BJ (cell line): Measurements from ENCODE around the gene TBXT. TPM values are rescaled to one million over a fixed set of nuclear protein-coding genes. Genes with fewer than 3 reads are reported as not detected.
"Not testable (repeated sequence)": the region's sequence is repeated elsewhere in the genome, so short reads cannot be mapped to it uniquely, and the experiment has no call there.

Source experiments
- CTCF ChIA-PET: fragments of 350-600 bp; formaldehyde crosslinking; extraction: SDS; loops from one replicate; lab custom pipeline; 2021; ENCODE audit warnings: antibody characterized with exemption, inconsistent platforms; lab: Yijun Ruan, JAX
- POLR2A ChIA-PET: fragments of 300-600 bp; sonication (Branson Sonifier 250); formaldehyde crosslinking; extraction: SDS; loops from one replicate; lab custom pipeline; 2021; ENCODE audit warnings: antibody characterized with exemption; lab: Charles Lee
- DNase-seq: peaks from one replicate; pipeline ENCODE4 v3.0.0-alpha.2; 2011; ENCODE audit warnings: low read depth
- H3K27me3 ChIP-seq: 2 replicates; pipeline ENCODE4 v1.6.0; 2011; ENCODE audit warnings: low read length; ENCODE audit not compliant: control insufficient read depth, insufficient read depth
- H3K36me3 ChIP-seq: 2 replicates; pipeline ENCODE4 v1.5.1; 2011; ENCODE audit warnings: low read length; ENCODE audit not compliant: control insufficient read depth, insufficient read depth
- H3K4me3 ChIP-seq: 2 replicates; pipeline ENCODE4 v1.5.1; 2011; ENCODE audit warnings: low read depth, mild to moderate bottlenecking, control low read depth, low read length
- polyA plus RNA-seq: library from polyadenylated mRNA; depleted of rRNA; stranded (reverse); fragments of >200 nt; gene quantifications from 2 replicates; pipeline ENCODE4 v1.2.3, GENCODE V29; 2011
- TF ChIP-seq, protein P1 (sequence below): IDR thresholded peaks from 2 replicates; pipeline ENCODE4 v1.5.1; 2011; ENCODE audit warnings: low read depth, mild to moderate bottlenecking, control low read depth, inconsistent platforms, low read length, moderate library complexity; ENCODE audit not compliant: insufficient read depth

The TBXT gene
- polyA plus RNA-seq, 1 experiment: not detected

DNA sequence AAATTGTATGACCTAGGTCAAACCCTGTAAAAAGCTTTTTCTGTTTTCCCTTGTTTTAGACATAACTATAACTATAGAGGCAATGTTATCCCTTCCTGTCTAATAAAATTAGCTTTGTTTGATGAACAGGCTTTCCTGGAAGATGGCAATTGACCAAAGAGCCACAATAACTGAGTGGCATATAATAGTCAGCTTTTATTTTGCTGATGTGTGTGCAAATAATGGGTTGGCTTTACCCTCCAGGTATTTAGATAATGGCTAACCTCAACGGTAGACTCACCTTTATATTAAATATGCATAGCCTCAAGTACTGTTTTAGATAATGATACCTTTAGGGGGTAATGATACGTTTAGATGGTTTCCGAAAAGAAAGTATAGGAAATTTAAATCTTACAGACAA is 15.0 kb downstream of the TBXT start:
- ChIA-PET POLR2A (no interaction called here), CTCF (no interaction called here)

DNA sequence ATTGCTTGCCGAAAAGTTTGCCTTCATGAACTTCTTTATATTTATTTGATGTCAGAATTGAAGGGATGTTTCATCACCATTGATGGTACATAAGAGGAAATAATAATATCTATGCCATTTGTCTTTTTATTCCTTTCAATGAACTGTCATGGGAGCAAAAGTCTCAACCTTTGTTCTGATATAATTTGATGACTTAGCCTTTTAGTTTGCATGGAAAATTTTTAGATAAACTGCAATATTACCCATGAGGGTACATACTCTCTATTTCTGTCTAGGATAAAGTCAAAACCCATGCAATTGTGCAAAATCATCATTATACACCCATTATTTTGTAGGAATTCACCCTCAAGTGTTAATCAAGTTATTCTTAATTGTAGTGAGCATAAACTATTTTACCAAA is 15.9 kb downstream of the TBXT start:
- no peak for DNase-seq
- Histone ChIP-seq H3K4me3 (no peak overlapping the region), H3K36me3 (no peaks in the 10 kb centered on the region), H3K27me3 (no peaks in the 10 kb centered on the region)
- CTCF ChIA-PET: no interaction called here
- TF ChIP-seq, protein P1, sequence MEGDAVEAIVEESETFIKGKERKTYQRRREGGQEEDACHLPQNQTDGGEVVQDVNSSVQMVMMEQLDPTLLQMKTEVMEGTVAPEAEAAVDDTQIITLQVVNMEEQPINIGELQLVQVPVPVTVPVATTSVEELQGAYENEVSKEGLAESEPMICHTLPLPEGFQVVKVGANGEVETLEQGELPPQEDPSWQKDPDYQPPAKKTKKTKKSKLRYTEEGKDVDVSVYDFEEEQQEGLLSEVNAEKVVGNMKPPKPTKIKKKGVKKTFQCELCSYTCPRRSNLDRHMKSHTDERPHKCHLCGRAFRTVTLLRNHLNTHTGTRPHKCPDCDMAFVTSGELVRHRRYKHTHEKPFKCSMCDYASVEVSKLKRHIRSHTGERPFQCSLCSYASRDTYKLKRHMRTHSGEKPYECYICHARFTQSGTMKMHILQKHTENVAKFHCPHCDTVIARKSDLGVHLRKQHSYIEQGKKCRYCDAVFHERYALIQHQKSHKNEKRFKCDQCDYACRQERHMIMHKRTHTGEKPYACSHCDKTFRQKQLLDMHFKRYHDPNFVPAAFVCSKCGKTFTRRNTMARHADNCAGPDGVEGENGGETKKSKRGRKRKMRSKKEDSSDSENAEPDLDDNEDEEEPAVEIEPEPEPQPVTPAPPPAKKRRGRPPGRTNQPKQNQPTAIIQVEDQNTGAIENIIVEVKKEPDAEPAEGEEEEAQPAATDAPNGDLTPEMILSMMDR: no peak
- POLR2A ChIA-PET: no interaction called here

More for the DNA sequence above, 15.0 kb downstream of the TBXT start:
- no peaks in the 10 kb centered on the region for H3K27me3 ChIP-seq
- TF ChIP-seq, protein P1: no peak
- DNase-seq: no peak
- H3K36me3 ChIP-seq: no peaks in the 10 kb centered on the region
- no peak overlapping the region for H3K4me3 ChIP-seq

DNA sequence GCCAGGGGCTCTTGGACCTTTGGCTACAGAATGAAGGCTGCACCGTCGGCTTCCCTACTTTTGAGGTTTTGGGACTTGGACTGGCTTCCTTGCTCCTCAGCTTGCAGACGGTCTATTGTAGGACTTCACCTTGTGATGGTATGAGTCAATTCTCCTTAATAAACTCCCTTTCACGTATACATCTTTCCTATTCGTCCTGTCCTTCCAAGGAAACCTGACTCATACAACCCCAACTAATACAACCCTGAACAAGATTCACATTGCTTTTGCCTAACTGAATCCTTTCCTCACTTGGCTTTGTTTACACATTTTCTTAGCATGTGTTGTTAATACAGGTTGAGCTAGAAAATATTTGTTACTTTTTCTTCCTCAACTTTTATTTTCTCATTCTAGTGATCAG is 21.9 kb downstream of the TBXT start:
- Histone ChIP-seq H3K4me3 (no peak overlapping the region), H3K27me3 (no peaks in the 10 kb centered on the region), H3K36me3 (no peaks in the 10 kb centered on the region)
- DNase-seq: no peak
- TF ChIP-seq, protein P1: no peak
- POLR2A ChIA-PET: no interaction called here
- CTCF ChIA-PET: interaction anchor here (1.3 kb wide), 1 partner anchor 15 kb away, joined by 3 read pairs; no protein-coding TSS in a partner anchor

DNA sequence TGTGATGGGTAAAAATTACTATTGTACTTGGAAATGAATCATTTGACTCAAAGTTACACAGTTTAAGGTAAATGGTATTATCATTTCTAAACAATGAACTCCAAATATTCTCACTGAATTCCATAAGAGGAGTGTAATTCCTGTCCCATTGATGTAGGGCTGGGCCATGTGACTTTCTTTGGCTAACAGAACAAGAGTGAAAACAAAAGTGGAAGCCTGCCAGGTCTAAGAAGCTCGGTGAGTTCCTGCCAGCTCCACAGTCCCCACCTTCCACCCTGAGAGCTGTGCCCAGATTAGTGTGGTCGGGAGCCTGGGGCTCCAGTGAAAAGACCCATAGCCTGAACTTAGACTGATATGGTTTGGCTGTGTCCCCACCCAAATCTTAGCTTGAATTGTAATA is 24.6 kb downstream of the TBXT start:
- ChIA-PET POLR2A (no interaction called here), CTCF (no interaction called here)
- Histone ChIP-seq H3K27me3 (no peaks in the 10 kb centered on the region), H3K4me3 (no peak overlapping the region), H3K36me3 (no peaks in the 10 kb centered on the region)
- no peak for DNase-seq
- TF ChIP-seq, protein P1: no peak

DNA sequence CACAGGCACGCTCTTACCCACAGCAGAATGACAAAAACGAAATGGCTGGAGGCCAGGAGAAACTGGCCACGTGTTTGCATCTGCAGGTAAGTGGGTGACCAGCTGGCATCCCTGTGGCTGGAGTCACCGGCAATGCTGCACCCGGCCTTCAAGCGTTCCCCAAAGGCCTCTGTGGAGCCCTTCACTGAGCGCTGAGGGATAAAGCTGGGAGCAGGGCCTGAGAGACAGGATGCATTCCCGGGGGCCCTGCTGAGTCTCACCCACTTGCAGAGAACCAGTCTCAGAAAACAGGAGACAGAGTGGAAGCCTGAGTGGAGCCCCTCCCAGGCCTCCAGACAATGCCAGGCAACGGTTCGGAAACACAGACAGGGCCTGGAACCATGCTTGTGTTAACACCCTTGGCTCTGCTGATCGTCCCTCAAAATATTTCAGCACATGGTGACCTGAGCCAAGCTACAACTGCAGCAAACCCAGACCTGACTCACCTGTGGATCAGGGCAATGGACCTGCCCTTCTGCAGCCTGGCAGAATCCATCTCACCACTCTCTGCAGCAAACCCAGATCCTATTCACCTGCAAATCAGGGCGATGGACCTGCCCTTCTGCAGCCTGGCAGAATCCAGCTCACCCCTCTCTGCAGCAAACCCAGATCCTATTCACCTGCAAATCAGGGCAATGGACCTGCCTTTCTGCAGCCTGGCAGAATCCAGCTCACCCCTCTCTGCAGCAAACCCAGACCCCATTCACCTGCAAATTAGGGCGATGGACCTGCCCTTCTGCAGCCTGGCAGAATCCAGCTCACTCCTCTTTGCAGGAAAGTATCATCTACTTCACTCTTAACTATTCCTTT is 39.8 kb downstream of the TBXT start:
- ChIA-PET POLR2A (no interaction called here), CTCF (no interaction called here)
- TF ChIP-seq, protein P1: no peak
- Histone ChIP-seq H3K27me3 (no peaks in the 10 kb centered on the region), H3K36me3 (no peaks in the 10 kb centered on the region), H3K4me3 (no peak overlapping the region)
- DNase-seq: no peak

DNA sequence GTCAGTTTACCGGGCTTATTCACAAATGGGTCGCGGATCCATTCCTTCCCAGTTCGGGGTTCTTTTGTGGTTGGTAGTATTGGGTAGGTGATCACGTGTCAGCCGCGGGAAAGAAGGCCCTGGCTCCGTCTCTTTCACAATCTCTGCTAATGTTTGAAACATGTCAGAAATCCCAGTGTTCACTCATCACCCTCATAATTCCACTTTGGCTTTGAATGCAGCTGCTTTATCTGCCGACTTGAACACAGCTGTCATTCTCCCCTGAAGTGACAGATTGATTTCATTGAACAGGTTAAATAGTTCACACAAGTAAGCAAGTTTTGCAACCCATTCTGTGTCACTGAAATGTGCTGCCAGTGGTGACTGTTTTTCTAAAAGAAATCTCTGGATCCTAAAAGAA is 44.5 kb downstream of the TBXT start:
- DNase-seq, POLR2A ChIA-PET, CTCF ChIA-PET, H3K36me3 ChIP-seq, H3K27me3 ChIP-seq, H3K4me3 ChIP-seq: not testable (repeated sequence)
